Fibroblast of mammary gland (primary cell): Measurements from ENCODE around the gene SLC43A3.

Source experiments
- DNase-seq: peaks from one replicate; pipeline ENCODE4 v3.0.0-alpha.2; 2010; ENCODE audit warnings: low read depth
- H3K4me3 ChIP-seq: 2 replicates; pipeline ENCODE4 v1.5.1; 2011; ENCODE audit warnings: low read depth, mild to moderate bottlenecking, low read length, moderate library complexity; ENCODE audit not compliant: control insufficient read depth
- TF ChIP-seq, protein P1 (sequence below): conservative IDR thresholded peaks from 2 replicates; pipeline ENCODE4 v1.5.1; 2011; ENCODE audit warnings: low read depth, low read length, inconsistent platforms; ENCODE audit not compliant: control insufficient read depth, insufficient read depth

The SLC43A3 gene

DNA sequence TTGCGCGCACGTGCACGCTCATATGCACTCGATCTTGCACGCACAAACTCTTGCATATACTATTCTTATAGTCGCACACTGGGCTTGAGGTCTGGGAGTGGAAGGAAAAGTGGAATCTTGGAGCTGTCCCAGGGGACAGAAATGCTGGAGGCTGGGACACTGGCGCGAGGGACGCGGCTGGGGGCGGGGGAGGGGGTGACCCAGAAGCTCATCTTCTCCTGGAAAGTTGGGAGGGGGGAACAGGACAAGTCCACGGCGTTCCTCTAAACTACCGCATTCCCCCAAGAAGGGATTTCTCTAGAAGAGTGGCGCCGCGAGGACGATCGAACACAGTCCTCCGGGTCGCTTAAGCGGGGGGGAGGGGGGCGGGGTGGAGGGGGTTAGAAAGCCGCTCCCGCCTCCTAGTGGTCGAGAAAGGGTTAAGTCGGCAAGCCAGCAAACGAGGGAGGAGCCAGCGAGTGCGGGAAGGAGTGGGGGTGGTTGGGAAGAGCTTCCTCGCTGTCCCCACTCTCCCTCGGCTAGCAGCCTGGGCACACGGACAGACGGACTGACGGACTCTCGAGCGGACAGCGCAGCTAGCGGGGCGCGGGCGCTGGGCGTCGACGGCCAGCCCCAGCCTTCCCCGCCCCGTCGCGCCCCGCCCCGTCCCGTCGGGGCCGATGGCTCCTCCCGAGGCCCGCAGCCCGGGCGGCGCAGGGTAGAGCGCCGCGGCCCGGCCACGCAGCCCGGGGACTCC is 33.3 kb upstream of the SLC43A3 start, which contains the start of gene RTN4RL2:
RTN4RL2 (plus strand) TSS at position 507 of the 736 bp plus-strand sequence. CDS start 338 bp downstream, outside the sequence.
- peak within 1 kb of the TSS; percentile 38 for H3K4me3 ChIP-seq
- TF ChIP-seq, protein P1, sequence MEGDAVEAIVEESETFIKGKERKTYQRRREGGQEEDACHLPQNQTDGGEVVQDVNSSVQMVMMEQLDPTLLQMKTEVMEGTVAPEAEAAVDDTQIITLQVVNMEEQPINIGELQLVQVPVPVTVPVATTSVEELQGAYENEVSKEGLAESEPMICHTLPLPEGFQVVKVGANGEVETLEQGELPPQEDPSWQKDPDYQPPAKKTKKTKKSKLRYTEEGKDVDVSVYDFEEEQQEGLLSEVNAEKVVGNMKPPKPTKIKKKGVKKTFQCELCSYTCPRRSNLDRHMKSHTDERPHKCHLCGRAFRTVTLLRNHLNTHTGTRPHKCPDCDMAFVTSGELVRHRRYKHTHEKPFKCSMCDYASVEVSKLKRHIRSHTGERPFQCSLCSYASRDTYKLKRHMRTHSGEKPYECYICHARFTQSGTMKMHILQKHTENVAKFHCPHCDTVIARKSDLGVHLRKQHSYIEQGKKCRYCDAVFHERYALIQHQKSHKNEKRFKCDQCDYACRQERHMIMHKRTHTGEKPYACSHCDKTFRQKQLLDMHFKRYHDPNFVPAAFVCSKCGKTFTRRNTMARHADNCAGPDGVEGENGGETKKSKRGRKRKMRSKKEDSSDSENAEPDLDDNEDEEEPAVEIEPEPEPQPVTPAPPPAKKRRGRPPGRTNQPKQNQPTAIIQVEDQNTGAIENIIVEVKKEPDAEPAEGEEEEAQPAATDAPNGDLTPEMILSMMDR = peak; percentile 5
- DNase-seq = peak; percentile 57

DNA sequence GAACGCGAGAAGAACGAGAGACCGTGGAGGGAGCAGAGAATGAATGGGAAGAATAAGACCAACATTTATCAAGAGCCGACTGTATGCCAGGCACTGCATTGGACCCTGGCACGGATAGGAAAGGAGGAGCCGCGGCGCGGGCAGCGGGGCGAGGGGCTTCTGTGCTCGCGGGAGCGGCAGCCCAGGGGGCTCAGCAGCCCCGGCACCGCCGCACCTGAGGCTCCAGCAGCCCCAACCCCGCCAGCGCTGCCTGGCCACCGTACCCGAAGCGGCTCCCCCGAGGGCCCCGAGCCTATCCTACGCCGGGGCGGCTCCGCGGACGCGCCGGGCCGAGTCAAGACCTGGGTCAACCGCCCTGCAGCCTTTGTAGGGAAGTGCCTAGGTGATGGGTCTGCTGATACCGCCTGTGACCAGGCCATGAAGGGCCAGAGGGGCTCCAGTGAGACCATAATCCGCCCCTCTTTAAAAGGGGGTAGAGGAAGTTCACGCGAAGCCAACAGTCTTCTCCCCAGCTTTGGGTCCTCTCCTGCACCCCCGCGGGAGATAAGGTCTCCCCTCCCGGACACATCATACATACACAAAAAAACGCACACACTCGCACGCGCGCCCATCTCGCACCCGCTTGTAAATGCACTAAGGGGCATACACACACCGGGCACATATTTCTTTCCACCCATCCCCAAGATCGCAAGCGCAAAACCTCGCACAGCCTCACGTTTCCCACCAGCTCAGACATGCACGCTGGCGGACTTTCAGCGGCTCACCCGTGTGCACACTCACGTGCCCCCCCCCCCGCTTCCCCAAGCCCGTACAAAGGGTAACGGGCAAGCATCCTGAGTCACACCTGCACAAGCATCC is 32.5 kb upstream of the SLC43A3 start:
- TF ChIP-seq, protein P1 = no peak
- DNase-seq = no peak
- peak overlapping the region; percentile 38 for H3K4me3 ChIP-seq

DNA sequence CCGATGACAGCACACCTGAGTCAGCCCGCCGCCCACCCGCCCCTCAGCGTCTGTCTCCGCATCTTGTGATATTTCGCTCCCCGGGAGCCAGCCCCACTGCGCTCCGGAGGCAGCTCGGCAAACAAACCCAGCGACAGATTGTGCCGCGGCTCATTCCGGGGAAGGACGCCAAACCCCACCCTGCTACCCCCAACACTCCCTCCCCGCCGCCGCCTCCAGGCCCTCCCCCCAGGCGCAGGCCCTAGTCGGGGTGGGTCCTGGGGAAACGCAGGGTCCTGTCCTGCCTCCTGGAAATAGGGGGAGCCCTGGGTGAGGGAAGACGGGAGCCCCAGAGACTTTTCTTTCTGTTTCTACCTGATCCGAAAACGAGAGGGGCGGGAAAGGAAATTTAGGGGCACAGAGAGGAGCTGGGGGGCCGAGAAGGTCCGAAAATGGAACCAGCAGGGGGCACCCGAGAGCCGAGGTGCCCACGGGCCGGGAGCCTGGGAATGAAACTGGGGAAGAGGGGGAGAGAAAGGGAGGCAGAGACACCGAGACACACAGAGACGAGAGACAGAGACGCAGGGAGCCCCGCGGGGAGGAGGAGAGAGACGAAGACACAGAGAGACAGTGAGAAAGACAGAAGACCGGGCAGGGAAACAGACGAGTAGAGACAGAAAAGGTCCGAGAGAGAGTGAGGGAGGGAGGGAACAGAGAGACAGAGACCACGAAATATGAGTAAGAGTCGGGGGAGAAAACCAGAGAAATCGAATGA is 31.7 kb upstream of the SLC43A3 start:
- TF ChIP-seq, protein P1 = peak; percentile 63
- peak; percentile 30 for DNase-seq
- peak overlapping the region; percentile 36 for H3K4me3 ChIP-seq

DNA sequence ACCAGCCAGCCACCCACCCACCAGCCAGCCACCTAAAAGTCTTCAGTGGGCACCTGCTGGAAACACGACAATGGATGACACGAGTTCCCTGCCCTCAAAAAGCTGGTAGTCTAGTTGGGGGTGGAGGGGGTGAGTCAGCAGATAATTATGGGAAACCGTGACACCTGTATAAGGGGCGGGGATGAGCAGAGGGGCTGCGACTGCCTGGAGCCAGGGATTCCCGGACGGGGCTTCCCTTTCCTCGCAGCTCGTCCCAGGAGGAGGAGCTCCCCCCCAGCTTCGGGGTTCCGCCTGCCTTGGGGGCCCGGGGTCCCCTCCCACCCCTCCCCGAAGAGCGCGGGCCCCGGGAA is 31.1 kb upstream of the SLC43A3 start:
- TF ChIP-seq, protein P1 = no peak
- DNase-seq = no peak
- no peak overlapping the region for H3K4me3 ChIP-seq

DNA sequence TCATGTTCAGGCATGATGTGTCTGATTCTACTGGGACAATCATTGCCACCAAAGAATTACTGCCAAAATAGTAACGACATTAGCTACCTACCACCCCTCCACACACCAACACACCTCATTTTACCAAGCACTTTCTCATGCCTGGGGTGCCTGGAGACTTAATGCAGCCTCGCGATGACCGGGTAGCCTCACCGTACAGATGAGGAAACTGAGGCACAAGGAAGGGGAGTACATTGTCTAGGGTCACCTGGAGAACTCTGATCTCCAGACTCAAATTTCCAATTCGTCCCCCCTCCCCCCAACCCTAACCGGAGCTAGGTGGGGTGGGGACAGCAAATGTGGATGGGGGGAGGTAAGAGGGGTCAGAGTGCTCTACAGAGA is 30.7 kb upstream of the SLC43A3 start:
- H3K4me3 ChIP-seq = no peak overlapping the region
- TF ChIP-seq, protein P1 = no peak
- no peak for DNase-seq

DNA sequence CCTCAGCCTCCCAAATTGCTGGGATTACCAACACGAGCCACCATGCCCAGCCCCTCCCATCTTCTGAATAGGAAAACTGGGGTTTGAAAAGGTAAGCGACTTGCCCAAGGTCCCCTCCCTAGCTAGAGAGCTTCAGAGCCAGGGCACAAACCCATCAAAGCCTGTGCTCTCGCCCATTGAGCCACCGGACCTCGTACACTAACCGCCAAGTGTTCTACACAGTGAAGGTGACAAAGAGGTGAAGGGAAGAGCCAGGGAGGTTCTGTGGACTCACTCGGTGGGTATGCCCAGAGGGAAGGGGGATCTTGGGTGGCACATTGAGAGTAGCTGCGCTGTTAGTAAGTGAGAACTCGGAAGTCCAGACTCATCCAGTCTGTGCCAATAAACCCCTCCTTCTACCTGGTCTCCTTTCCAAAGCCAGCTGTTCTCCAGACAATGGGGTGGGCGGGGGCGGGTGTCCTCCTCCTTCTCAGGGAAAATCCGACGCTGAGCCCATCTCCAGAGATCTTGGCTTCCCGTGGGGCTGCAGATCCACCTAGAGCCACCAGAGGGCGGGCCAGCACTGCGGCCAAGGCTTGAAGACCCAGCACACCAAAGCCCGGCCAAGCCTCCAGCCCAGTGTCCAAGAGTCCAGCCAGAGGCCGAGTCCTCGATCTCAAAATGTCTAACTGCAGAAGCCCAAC is 30.2 kb upstream of the SLC43A3 start:
- TF ChIP-seq, protein P1 = peak; percentile 97
- DNase-seq = peak; percentile 84
- H3K4me3 ChIP-seq = no peak overlapping the region
